ENCODE results near the gene ULBP1.
"Not testable (repeated sequence)": the region's sequence is repeated elsewhere in the genome, so short reads cannot be mapped to it uniquely, and the experiment has no call there.

- not testable (repeated sequence) for TF ChIP-seq KAT7 (CRISPR knock-in tag; IDR thresholded peaks at IDR 0.05; ENCODE audit: borderline replicate concordance); CTCF (IDR thresholded peaks at IDR 0.05); USF1 (CRISPR knock-in tag; IDR thresholded peaks at IDR 0.05); FOXK1 (CRISPR knock-in tag; IDR thresholded peaks at IDR 0.05); ZNF396 (CRISPR knock-in tag; IDR thresholded peaks at IDR 0.05; ENCODE audit: borderline replicate concordance); MAX (CRISPR knock-in tag; IDR thresholded peaks at IDR 0.05); MXD4 (CRISPR knock-in tag; IDR thresholded peaks at IDR 0.05; ENCODE audit: borderline replicate concordance); E2F4 (CRISPR knock-in tag; IDR thresholded peaks at IDR 0.05; ENCODE audit: borderline replicate concordance, low read depth); NR1H2 (CRISPR knock-in tag; IDR thresholded peaks at IDR 0.05); ZNF532 (CRISPR knock-in tag; IDR thresholded peaks at IDR 0.05; ENCODE audit: borderline replicate concordance)
Measured at GRCh38 chr6:149966319-149966718, 2.6 kb downstream of the ULBP1 start.

Measured in WTC11 (cell line).